Kidney (tissue), 14 donors: ENCODE measurements around the gene PCDH17. TPM values are rescaled to one million over a fixed set of nuclear protein-coding genes. Genes with fewer than 3 reads are reported as not detected.

ENCODE experiments used
- DNase-seq, 5 donors: peaks; one replicate each; pipeline ENCODE4 v3.0.0-alpha.2; 2013 to 2020
- FAIRE-seq: peaks from 2 replicates; lab custom pipeline; 2012; peaks lifted over from hg19 to GRCh38; lab: Jason Lieb, UNC
- H3K27ac ChIP-seq, 2 donors: one replicate each; pipeline ENCODE4 v1.7.0; 2013; ENCODE audit warnings: low read depth in 2 of 2, low read length in 2 of 2, inconsistent platforms in 1 of 2
- H3K27me3 ChIP-seq: one replicate; pipeline ENCODE4 v1.7.1; 2013; ENCODE audit warnings: low read length, inconsistent platforms; ENCODE audit not compliant: control insufficient read depth, insufficient read depth
- H3K36me3 ChIP-seq, 3 donors: one replicate each; pipeline versions ENCODE4 v1.7.0 to v1.7.1; 2013; ENCODE audit warnings: low read length in 3 of 3, control low read depth in 1 of 3, inconsistent platforms in 1 of 3; ENCODE audit not compliant: insufficient read depth in 3 of 3, control insufficient read depth in 2 of 3
- H3K4me1 ChIP-seq, 3 donors: one replicate each; pipeline versions ENCODE4 v1.7.0 to v1.7.1; 2013; ENCODE audit warnings: low read length in 3 of 3, inconsistent platforms in 1 of 3, low read depth in 1 of 3; ENCODE audit not compliant: control insufficient read depth in 2 of 3, insufficient read depth in 2 of 3
- H3K4me3 ChIP-seq, 3 donors: one replicate each; pipeline versions ENCODE4 v1.7.0 to v1.8.1; 2013; ENCODE audit warnings: low read length in 3 of 3, control low read depth in 1 of 3, inconsistent platforms in 1 of 3
- H3K9ac ChIP-seq, 3 donors: one replicate each; pipeline versions ENCODE4 v1.7.0 to v1.7.1; 2013; ENCODE audit warnings: low read length in 3 of 3, control low read depth in 1 of 3, inconsistent platforms in 1 of 3
- H3K9me3 ChIP-seq, 3 donors: one replicate each; pipeline versions ENCODE4 v1.7.0 to v1.7.1; 2013; ENCODE audit warnings: low read length in 3 of 3, control low read depth in 1 of 3, inconsistent platforms in 1 of 3; ENCODE audit not compliant: control insufficient read depth in 2 of 3, insufficient read depth in 1 of 3
- CTCF ChIP-seq: IDR thresholded peaks from 3 replicates; pipeline ENCODE4 v1.5.1; 2012; ENCODE audit warnings: mild to moderate bottlenecking, moderate library complexity, borderline replicate concordance; ENCODE audit not compliant: insufficient read depth; ENCODE audit errors: extremely low read depth
- intact Hi-C: fragments of 100-400 bp; cut with DNase I; formaldehyde crosslinking; loops from one replicate; pipeline ENCODE4 v1.11.1; 2022
- polyA plus RNA-seq: library from polyadenylated mRNA; stranded (reverse); fragments of 350-450 nt; fragmentation: Illumina TruSeq; extraction: RNeasy Lipid Tissue Mini Kit (QIAGEN cat#74804); gene quantifications from one replicate; pipeline ENCODE4 v1.2.3, GENCODE V29; 2014; ENCODE audit warnings: low read depth, low replicate concordance; ENCODE audit not compliant: insufficient read depth
- total RNA-seq: library from RNA; stranded (reverse); fragmentation: NEBNext Ultra II Directional; extraction: Animal tissue kit (Norgen Biotek cat#: 25700); gene quantifications from one replicate; pipeline ENCODE4 v1.2.1, GENCODE V29; 2021
- donor health status: control.
- donor health status: control.
- donor health status: control.
- donor health status: control.
- donor health status: control.
- donor health status: DM: yes; HTN: yes; CAD: no.
- donor health status: Normal renal cell carcinoma (clear cell type).

The PCDH17 gene
- total and polyA plus RNA-seq, 2 donors from 2014 or later: 1.0 to 18.5 TPM

- Histone ChIP-seq H3K9me3 (no peaks in the 10 kb centered on the region), H3K4me3 (peak overlapping the region; percentile 73 to 77 (median 75)), H3K9ac (peak overlapping the region in 1 of 3 donors; percentile 88), H3K36me3 (no peaks in the 10 kb centered on the region), H3K27ac (no peak overlapping the region), H3K27me3 (peaks cover 8% of the 10 kb centered on the region), H3K4me1 (peaks cover 0 to 13% (median 0%) of the 10 kb centered on the region in 3 donors)
- intact Hi-C loops: no loop called here
- no peak for TF ChIP-seq CTCF
- DNase-seq (peak; percentile 88 to 98 (median 95)), FAIRE-seq (no peak)
Observed at GRCh38 chr13:57629821-57630235, 1.7 kb upstream of the PCDH17 start.

DNA sequence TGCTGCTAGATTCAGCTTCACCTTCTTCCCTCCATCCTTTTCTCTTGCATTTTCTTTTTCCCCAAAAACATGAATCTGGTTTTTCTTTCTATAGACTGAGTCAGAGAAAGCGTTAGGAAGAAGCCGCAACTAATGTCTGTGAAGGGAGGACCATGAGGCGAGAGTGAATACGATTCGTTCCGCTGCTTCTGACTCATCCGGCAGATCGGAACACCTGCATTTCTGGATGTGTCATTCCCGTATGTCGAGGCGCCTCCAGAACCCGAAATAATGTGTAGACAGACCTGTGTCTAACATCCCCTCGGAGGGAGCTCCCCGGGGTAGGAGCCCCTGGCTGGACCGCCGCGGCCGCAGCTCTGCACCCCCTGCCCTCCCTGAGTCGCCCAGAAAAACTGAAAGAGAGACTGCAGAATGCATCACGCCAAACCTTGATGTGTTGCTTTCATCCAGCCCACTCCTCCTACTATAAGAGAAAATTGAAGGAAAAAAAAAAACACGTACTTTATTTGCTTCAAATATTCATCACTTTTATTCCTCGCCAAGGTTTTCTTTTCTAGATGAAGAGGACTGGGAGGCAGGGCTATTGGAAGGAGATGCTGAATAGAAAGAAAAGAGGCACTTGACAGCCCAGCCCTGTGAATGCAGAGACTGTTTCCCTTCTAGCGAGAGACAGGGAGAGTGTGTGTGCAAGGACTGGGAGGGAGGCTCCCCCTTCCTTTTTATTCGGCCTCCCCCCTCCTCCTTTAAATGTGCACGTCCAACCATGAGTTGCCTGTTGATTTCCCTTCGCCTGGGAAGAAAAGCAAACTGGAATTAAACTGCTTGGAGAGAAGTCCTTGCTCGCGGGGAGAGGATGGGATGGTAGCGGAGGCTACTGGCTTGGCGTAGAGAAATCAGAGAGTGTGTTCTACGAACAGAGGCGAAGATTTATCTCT is 616 bp upstream of the PCDH17 start:
- FAIRE-seq (no peak), DNase-seq (peak in 3 of 5 donors; percentile 32 to 73 (median 46))
- peak overlapping the region; percentile 44 to 80 (median 59) for H3K9ac ChIP-seq
- no peaks in the 10 kb centered on the region for H3K36me3 ChIP-seq
- peaks cover 8% of the 10 kb centered on the region for H3K27me3 ChIP-seq
- H3K4me3 ChIP-seq: peak overlapping the region; percentile 73 to 77 (median 75)
- no peak for TF ChIP-seq CTCF
- H3K27ac ChIP-seq: peak overlapping the region in 1 of 2 donors; percentile 59
- intact Hi-C loops: no loop called here
- H3K9me3 ChIP-seq: no peaks in the 10 kb centered on the region
- peaks cover 0 to 13% (median 0%) of the 10 kb centered on the region in 3 donors for H3K4me1 ChIP-seq

DNA sequence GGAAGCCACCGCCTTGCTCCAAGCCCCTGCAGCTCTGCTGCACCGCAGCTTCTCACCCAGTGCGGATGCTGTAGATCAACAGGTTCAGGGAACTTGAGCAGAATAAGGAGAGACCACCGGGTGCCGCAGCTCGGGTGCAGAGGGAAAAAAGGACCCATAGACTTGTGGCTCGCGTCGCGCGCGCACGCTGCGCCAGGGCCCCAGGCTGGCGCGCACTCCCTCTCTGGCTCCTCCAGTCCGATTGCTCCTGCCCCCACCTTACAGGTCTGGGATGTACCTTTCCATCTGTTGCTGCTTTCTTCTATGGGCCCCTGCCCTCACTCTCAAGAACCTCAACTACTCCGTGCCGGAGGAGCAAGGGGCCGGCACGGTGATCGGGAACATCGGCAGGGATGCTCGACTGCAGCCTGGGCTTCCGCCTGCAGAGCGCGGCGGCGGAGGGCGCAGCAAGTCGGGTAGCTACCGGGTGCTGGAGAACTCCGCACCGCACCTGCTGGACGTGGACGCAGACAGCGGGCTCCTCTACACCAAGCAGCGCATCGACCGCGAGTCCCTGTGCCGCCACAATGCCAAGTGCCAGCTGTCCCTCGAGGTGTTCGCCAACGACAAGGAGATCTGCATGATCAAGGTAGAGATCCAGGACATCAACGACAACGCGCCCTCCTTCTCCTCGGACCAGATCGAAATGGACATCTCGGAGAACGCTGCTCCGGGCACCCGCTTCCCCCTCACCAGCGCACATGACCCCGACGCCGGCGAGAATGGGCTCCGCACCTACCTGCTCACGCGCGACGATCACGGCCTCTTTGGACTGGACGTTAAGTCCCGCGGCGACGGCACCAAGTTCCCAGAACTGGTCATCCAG is 964 bp downstream of the PCDH17 start:
- Histone ChIP-seq H3K27ac (peak overlapping the region in 1 of 2 donors; percentile 59), H3K36me3 (no peaks in the 10 kb centered on the region), H3K9me3 (no peaks in the 10 kb centered on the region), H3K9ac (peak overlapping the region in 2 of 3 donors; percentile 44 to 80), H3K4me3 (peak overlapping the region; percentile 73 to 77 (median 75)), H3K4me1 (peaks cover 0 to 13% (median 0%) of the 10 kb centered on the region in 3 donors), H3K27me3 (peaks cover 8% of the 10 kb centered on the region)
- DNase-seq: peak in 4 of 5 donors; percentile 46 to 67 (median 61)
- FAIRE-seq: no peak
- no peak for TF ChIP-seq CTCF
- intact Hi-C loops: no loop called here
